Stimulated activated CD4-positive, alpha-beta T cell treated with anti-CD3 and anti-CD28 coated beads, Interleukin-4, amount 100 ng/mL, for 24 hours (primary cell): ENCODE data around the gene EMB.
"Not testable (repeated sequence)": the region's sequence is repeated elsewhere in the genome, so short reads cannot be mapped to it uniquely, and the experiment has no call there.

Experiments
- DNase-seq: peaks from one replicate; pipeline ENCODE4 v3.0.0-alpha.2; 2020

Gene EMB

GRCh38 chr5:50421184-50421950, 19.7 kb downstream of the EMB start:
- DNase-seq: not testable (repeated sequence)

GRCh38 chr5:50420343-50420935, 20.6 kb downstream of the EMB start:
- no peak for DNase-seq

- not testable (repeated sequence) for DNase-seq
Measured at GRCh38 chr5:50419656-50420055, 21.4 kb downstream of the EMB start.

GRCh38 chr5:50416637-50417036, 24.5 kb downstream of the EMB start:
- not testable (repeated sequence) for DNase-seq

- DNase-seq: no peak
Measured at GRCh38 chr5:50415912-50416311, 25.2 kb downstream of the EMB start.

- not testable (repeated sequence) for DNase-seq
Measured at GRCh38 chr5:50410932-50411331, 30.2 kb downstream of the EMB start.

- no peak for DNase-seq
Measured at GRCh38 chr5:50406877-50407276, 34.2 kb downstream of the EMB start.

- DNase-seq: no peak
Measured at GRCh38 chr5:50401336-50401735, 39.8 kb downstream of the EMB start.

- DNase-seq: not testable (repeated sequence)
Measured at GRCh38 chr5:50393925-50394609, 47.0 kb downstream of the EMB start.

GRCh38 chr5:50392289-50392688, 48.8 kb downstream of the EMB start:
- not testable (repeated sequence) for DNase-seq

- not testable (repeated sequence) for DNase-seq
Measured at GRCh38 chr5:50384381-50384780, 56.7 kb downstream of the EMB start.

- not testable (repeated sequence) for DNase-seq
Measured at GRCh38 chr5:50376696-50377095, 64.4 kb downstream of the EMB start.

- not testable (repeated sequence) for DNase-seq
Measured at GRCh38 chr5:50369287-50370033, 71.6 kb downstream of the EMB start.

GRCh38 chr5:50365426-50366251, 75.4 kb downstream of the EMB start:
- no peak for DNase-seq

GRCh38 chr5:50364535-50365309, 76.4 kb downstream of the EMB start:
- DNase-seq: not testable (repeated sequence)

- DNase-seq: no peak
Measured at GRCh38 chr5:50359187-50359586, 81.9 kb downstream of the EMB start.

- no peak for DNase-seq
Measured at GRCh38 chr5:50352382-50352781, 88.7 kb downstream of the EMB start.
